ENCODE data around the gene PI4K2B.
"Not testable (repeated sequence)": the region's sequence is repeated elsewhere in the genome, so short reads cannot be mapped to it uniquely, and the experiment has no call there.

The PI4K2B gene

GRCh38 chr4:25234390-25235370 is 847 bp downstream of the PI4K2B start:
- Mint-ChIP-seq H3K9me3 (peaks cover 15% of the 10 kb centered on the region), H3K36me3 (ENCODE audit: low read depth) (peaks cover 24% of the 10 kb centered on the region), H3K27me3 (no peaks in the 10 kb centered on the region), H3K4me3 (peak overlapping the region; percentile 85), H3K4me1 (peaks cover 58% of the 10 kb centered on the region), H3K27ac (peak overlapping the region; percentile 96)
- DNase-seq (peak; percentile 44), ATAC-seq (peak; percentile 70)

- H3K9me3 Mint-ChIP-seq: peaks cover 14% of the 10 kb centered on the region
- ATAC-seq (no peak), DNase-seq (no peak)
- H3K4me3 Mint-ChIP-seq: peak overlapping the region; percentile 85
- peaks cover 65% of the 10 kb centered on the region for H3K4me1 Mint-ChIP-seq
- no peaks in the 10 kb centered on the region for H3K27me3 Mint-ChIP-seq
- H3K36me3 Mint-ChIP-seq (ENCODE audit: low read depth): peaks cover 23% of the 10 kb centered on the region
- H3K27ac Mint-ChIP-seq: peak overlapping the region; percentile 96
Measured at GRCh38 chr4:25235401-25235800, 1.6 kb downstream of the PI4K2B start.

DNA sequence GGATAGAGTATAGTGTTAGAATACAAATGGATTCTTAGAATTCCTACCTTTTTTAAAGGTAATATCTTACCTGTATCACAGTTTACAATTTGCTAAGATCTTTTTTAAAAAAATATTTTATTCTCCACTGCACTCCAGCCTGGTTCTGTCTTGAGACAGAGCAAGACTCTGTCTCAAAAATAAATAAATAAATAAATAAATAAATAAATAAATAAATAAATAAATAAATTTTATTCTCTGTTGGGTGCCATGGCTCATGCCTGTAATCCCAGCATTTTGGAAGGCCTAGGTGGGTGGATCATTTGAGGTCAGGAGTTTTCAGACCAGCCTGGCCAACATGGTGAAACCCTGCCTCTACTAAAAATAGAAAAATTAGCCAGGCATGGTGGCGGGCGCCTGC is 2.2 kb downstream of the PI4K2B start:
- H3K27me3 Mint-ChIP-seq, H3K27ac Mint-ChIP-seq, ATAC-seq, DNase-seq: not testable (repeated sequence)
- H3K4me3 Mint-ChIP-seq: peak overlapping the region; percentile 85
- peaks cover 19% of the 10 kb centered on the region for H3K36me3 Mint-ChIP-seq (ENCODE audit: low read depth)
- H3K9me3 Mint-ChIP-seq: peaks cover 14% of the 10 kb centered on the region
- H3K4me1 Mint-ChIP-seq: peaks cover 69% of the 10 kb centered on the region

- DNase-seq: no peak
- H3K36me3 Mint-ChIP-seq (ENCODE audit: low read depth): peaks cover 18% of the 10 kb centered on the region
- H3K4me1 Mint-ChIP-seq: peaks cover 70% of the 10 kb centered on the region
- no peaks in the 10 kb centered on the region for H3K27me3 Mint-ChIP-seq
- H3K4me3 Mint-ChIP-seq: peak overlapping the region; percentile 51
- H3K27ac Mint-ChIP-seq: no peak overlapping the region
- ATAC-seq: no peak
- H3K9me3 Mint-ChIP-seq: peaks cover 14% of the 10 kb centered on the region
Measured at GRCh38 chr4:25236971-25237370, 3.1 kb downstream of the PI4K2B start.

- ATAC-seq: no peak
- Mint-ChIP-seq H3K4me1 (peaks cover 64% of the 10 kb centered on the region), H3K4me3 (no peak overlapping the region), H3K9me3 (peaks cover 14% of the 10 kb centered on the region), H3K27me3 (no peaks in the 10 kb centered on the region), H3K36me3 (ENCODE audit: low read depth) (peaks cover 18% of the 10 kb centered on the region), H3K27ac (no peak overlapping the region)
- no peak for DNase-seq
Measured at GRCh38 chr4:25238052-25238451, 4.2 kb downstream of the PI4K2B start.

GRCh38 chr4:25239528-25239927 is 5.7 kb downstream of the PI4K2B start:
- peaks cover 11% of the 10 kb centered on the region for H3K9me3 Mint-ChIP-seq
- not testable (repeated sequence) for DNase-seq, H3K27me3 Mint-ChIP-seq, ATAC-seq, H3K27ac Mint-ChIP-seq
- peaks cover 58% of the 10 kb centered on the region for H3K4me1 Mint-ChIP-seq
- peak overlapping the region; percentile 27 for H3K4me3 Mint-ChIP-seq
- H3K36me3 Mint-ChIP-seq (ENCODE audit: low read depth): peaks cover 27% of the 10 kb centered on the region

GRCh38 chr4:25240754-25241210 is 6.9 kb downstream of the PI4K2B start:
- peak overlapping the region; percentile 72 for H3K27ac Mint-ChIP-seq
- H3K4me1 Mint-ChIP-seq: peaks cover 52% of the 10 kb centered on the region
- H3K36me3 Mint-ChIP-seq (ENCODE audit: low read depth): peaks cover 34% of the 10 kb centered on the region
- H3K4me3 Mint-ChIP-seq: peak overlapping the region; percentile 31
- ATAC-seq (peak; percentile 90), DNase-seq (peak; percentile 28)
- peaks cover 18% of the 10 kb centered on the region for H3K9me3 Mint-ChIP-seq
- H3K27me3 Mint-ChIP-seq: not testable (repeated sequence)

- peaks cover 39% of the 10 kb centered on the region for H3K36me3 Mint-ChIP-seq (ENCODE audit: low read depth)
- H3K27me3 Mint-ChIP-seq, DNase-seq, ATAC-seq, H3K27ac Mint-ChIP-seq, H3K4me3 Mint-ChIP-seq: not testable (repeated sequence)
- H3K9me3 Mint-ChIP-seq: peaks cover 18% of the 10 kb centered on the region
- H3K4me1 Mint-ChIP-seq: peaks cover 43% of the 10 kb centered on the region
Measured at GRCh38 chr4:25242195-25242594, 8.4 kb downstream of the PI4K2B start.

DNA sequence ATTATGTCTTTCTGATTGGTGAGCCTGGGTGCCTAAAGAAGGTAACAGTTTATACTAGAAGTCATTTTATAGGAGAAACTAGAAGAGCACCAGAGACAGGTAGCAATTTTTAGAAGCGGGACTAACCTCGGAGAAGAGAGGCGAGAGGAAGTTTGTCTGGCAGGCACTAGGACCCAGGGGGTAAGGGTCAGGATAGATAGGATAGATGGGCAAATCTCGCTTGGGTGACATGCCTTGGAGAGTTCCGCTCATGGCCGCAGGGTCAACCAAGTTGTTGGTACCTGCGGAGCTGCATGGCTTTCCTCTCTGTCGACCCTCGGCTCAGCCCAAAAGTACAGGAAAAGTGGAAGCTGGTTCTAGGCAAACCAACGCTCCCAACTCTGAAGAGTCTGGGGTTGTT is 11.3 kb downstream of the PI4K2B start:
- H3K36me3 Mint-ChIP-seq (ENCODE audit: low read depth): peaks cover 33% of the 10 kb centered on the region
- no peaks in the 10 kb centered on the region for H3K27me3 Mint-ChIP-seq
- no peak overlapping the region for H3K4me3 Mint-ChIP-seq
- H3K9me3 Mint-ChIP-seq: peaks cover 14% of the 10 kb centered on the region
- DNase-seq (no peak), ATAC-seq (no peak)
- peaks cover 21% of the 10 kb centered on the region for H3K4me1 Mint-ChIP-seq
- H3K27ac Mint-ChIP-seq: no peak overlapping the region

GRCh38 chr4:25246680-25247611 is 13.1 kb downstream of the PI4K2B start:
- DNase-seq (no peak), ATAC-seq (no peak)
- H3K4me1 Mint-ChIP-seq: peaks cover 19% of the 10 kb centered on the region
- H3K27ac Mint-ChIP-seq: no peak overlapping the region
- H3K27me3 Mint-ChIP-seq: no peaks in the 10 kb centered on the region
- no peak overlapping the region for H3K4me3 Mint-ChIP-seq
- H3K36me3 Mint-ChIP-seq (ENCODE audit: low read depth): peaks cover 33% of the 10 kb centered on the region
- peaks cover 14% of the 10 kb centered on the region for H3K9me3 Mint-ChIP-seq

DNA sequence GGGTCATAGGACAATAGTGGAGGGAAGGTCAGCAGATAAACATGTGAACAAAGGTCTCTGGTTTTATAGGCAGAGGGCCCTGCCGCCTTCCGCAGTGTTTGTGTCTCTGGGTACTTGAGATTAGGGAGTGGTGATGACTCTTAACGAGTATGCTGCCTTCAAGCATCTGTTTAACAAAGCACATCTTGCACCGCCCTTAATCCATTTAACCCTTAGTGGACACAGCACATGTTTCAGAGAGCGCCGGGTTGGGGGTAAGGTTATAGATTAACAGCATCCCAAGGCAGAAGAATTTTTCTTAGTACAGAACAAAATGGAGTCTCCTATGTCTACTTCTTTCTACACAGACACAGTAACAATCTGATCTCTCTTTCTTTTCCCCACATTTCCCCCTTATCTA is 15.0 kb downstream of the PI4K2B start:
- H3K27ac Mint-ChIP-seq, DNase-seq, ATAC-seq, H3K27me3 Mint-ChIP-seq, H3K4me3 Mint-ChIP-seq: not testable (repeated sequence)
- Mint-ChIP-seq H3K9me3 (peaks cover 14% of the 10 kb centered on the region), H3K4me1 (peaks cover 33% of the 10 kb centered on the region), H3K36me3 (ENCODE audit: low read depth) (peaks cover 26% of the 10 kb centered on the region)

DNA sequence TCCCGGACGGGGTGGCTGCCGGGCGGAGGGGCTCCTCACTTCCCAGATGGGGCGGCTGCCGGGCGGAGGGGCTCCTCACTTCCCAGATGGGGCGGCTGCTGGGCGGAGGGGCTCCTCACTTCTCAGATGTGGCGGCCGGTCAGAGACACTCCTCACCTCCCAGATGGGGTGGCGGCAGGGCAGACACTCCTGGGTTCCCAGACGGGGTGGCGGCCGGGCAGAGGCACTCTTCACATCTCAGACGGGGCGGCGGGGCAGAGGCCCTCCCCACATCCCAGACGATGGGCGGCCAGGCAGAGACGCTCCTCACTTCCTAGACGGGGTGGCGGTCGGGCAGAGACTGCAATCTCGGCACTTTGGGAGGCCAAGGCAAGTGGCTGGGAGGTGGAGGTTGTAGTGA is 15.7 kb downstream of the PI4K2B start:
- Mint-ChIP-seq H3K4me1 (peaks cover 33% of the 10 kb centered on the region), H3K9me3 (peaks cover 11% of the 10 kb centered on the region), H3K36me3 (ENCODE audit: low read depth) (peaks cover 22% of the 10 kb centered on the region)
- not testable (repeated sequence) for H3K27ac Mint-ChIP-seq, H3K27me3 Mint-ChIP-seq, H3K4me3 Mint-ChIP-seq, DNase-seq, ATAC-seq

DNA sequence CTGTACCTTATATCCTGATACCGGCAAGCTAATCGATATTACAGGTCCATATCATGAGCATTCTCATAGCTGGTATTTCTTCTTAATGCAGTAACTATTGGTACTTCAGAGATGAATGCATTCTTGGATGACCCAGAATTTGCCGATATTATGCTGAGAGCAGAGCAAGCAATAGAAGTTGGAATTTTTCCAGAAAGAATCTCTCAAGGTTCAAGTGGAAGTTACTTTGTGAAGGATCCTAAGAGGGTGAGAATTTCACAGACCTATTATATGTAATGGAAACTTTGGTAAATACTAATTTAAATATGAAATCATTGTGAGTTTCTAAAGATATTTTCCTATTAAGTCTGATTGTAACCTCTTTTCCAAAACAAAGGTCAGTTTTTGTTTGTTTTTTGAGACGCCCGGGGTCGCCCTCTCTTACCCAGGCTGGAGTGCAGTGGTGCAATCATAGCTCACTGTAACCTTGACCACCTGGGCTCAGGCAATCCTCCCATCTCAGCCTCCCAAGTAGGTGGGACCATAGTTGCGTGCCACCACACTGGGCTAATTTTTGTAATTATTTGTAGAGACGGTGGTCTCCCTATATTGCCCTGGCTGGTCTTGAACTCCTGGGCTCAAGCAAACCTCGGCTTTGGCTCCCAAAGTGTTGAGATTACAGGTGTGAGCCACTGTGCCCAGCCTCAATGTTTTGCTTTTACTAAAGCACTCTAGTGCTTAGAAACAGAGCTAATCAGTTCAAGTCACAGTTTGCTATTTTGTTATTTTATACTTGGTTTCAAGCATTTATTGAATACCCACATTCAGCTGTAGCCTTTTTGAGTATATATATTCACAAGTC is 18.6 kb downstream of the PI4K2B start:
- peaks cover 5% of the 10 kb centered on the region for H3K9me3 Mint-ChIP-seq
- no peak for ATAC-seq
- H3K4me3 Mint-ChIP-seq: no peak overlapping the region
- H3K4me1 Mint-ChIP-seq: peaks cover 27% of the 10 kb centered on the region
- no peak for DNase-seq
- no peaks in the 10 kb centered on the region for H3K27me3 Mint-ChIP-seq
- peaks cover 27% of the 10 kb centered on the region for H3K36me3 Mint-ChIP-seq (ENCODE audit: low read depth)
- H3K27ac Mint-ChIP-seq: no peak overlapping the region

DNA sequence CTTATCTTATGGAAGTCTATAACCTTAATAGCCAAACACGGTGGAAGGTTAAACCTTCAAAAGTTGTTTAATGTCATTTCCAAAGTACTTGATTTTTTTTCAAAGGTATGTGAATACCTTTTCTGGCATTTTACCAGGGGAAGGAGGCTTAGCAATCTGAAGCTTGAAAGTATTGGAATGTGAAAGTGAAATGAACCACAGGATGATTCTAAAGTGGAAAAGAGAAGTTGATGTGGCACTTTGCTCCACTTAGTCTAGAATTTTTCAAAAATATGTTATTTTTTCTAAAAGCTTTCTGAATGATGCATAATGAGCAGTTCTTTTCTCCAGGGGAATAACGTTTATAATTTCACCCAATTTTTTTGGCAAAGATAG is 19.2 kb downstream of the PI4K2B start:
- H3K4me3 Mint-ChIP-seq: no peak overlapping the region
- no peak overlapping the region for H3K27ac Mint-ChIP-seq
- H3K9me3 Mint-ChIP-seq: peaks cover 4% of the 10 kb centered on the region
- DNase-seq: no peak
- peaks cover 27% of the 10 kb centered on the region for H3K4me1 Mint-ChIP-seq
- peak; percentile 52 for ATAC-seq
- H3K27me3 Mint-ChIP-seq: no peaks in the 10 kb centered on the region
- peaks cover 28% of the 10 kb centered on the region for H3K36me3 Mint-ChIP-seq (ENCODE audit: low read depth)

Measured in activated naive CD8-positive, alpha-beta T cell treated with anti-CD3 and anti-CD28 coated beads, Interleukin-2, amount 50 U/mL, for 24 hours (primary cell).